Vein endothelial cell (primary cell): ENCODE data around the gene COA3. TPM values are rescaled to one million over a fixed set of nuclear protein-coding genes. Genes with fewer than 3 reads are reported as not detected.

Experiments
- small RNA-seq: library from RNA; depleted of rRNA; stranded (forward); fragments of <200 nt; gene quantifications from one replicate; pipeline ENCODE3, GENCODE V24; 2012
- total RNA-seq: library from RNA; depleted of rRNA; stranded (reverse); fragments of >200 nt; gene quantifications from 2 replicates; pipeline ENCODE4 v1.2.3, GENCODE V29; 2012

Gene COA3
- 43.2 and 46.4 TPM in 2 replicates for total RNA-seq

DNA sequence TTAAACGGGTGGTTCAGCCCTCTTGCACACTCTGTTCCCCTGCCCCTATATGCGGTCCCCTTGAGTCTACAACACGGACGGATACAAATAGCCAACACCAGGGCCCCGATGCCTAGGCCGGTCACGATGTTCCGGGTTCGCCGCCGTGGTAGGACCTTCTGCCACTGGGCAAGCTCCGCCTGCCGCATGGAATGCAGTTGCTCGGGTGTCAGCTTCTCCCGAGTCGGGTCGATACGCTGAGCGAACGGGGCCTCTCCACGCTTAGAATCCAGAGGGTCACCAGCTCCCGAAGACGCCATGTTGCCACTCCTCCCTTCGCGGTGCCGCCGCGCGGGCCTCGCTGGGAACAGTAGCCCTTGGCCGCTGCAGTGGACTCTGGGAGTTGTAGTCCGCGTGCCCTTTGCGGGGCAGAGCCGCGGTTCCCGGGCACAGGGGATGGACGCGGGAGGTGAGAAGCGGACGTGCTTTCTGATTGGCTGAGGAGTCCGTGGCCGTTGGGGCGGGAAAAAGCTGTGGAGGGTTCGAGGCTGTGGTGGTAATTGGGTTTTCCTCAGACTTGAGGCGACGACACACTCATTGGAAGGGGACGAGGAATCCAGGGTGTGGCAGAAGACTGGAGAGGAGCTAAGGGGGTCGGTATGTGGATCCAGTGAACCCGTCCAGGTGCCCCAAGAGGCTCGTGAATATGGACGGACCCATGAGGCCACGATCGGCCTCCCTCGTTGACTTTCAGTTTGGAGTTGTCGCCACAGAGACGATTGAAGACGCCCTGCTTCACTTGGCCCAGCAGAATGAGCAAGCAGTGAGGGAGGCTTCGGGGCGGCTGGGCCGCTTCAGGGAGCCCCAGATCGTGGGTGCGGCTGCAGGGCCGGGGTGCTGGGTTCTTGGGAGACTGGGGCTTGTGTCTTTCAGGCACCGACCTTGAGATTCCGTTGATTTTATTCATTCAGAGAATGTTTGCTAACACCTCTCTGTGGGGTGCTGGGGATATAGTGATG, at the start of gene COA3, which contains the start of gene CNTD1:
Gene COA3, minus strand, starts transcription at position 322 of the 998 bp plus-strand sequence. Its CDS starts 23 bp downstream, at position 299.
Gene CNTD1, plus strand, starts transcription at position 479 of the 998 bp plus-strand sequence. Its CDS starts 207 bp downstream, at position 686.

DNA sequence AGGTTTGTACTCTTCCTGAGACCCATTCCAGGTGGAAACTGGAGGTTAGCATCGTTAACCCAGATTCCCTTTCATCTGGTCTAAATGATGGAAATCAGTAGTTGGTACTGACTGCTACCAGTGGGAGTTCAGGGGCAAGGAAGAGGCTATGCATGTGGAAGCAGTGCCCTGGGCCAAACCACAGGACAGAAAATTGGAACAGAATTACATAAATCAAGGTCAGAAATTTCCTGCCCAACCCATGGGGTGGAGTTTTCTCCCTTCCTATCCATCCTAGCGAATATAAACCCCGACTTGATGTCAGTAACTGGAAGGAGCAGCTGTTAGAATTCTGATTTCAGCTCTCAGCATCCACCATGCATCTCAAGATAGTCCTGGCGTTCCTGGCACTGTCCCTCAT, 45.8 kb upstream of the COA3 start, which contains the start of gene AOC2:
Gene AOC2, plus strand, starts transcription at position 310 of the 400 bp plus-strand sequence. Its CDS starts 47 bp downstream, at position 357.

GRCh38 chr17:42832934-42833766, 34.6 kb upstream of the COA3 start, which contains the start of gene PSME3:
Gene PSME3, plus strand, starts transcription at chr17:42833397. Its CDS starts 235 bp downstream, at chr17:42833632.

GRCh38 chr17:42779936-42780850, 18.3 kb downstream of the COA3 start, which contains the start of gene WNK4:
Gene WNK4, plus strand, starts transcription at chr17:42780610. Its CDS starts 89 bp downstream, at chr17:42780699.

DNA sequence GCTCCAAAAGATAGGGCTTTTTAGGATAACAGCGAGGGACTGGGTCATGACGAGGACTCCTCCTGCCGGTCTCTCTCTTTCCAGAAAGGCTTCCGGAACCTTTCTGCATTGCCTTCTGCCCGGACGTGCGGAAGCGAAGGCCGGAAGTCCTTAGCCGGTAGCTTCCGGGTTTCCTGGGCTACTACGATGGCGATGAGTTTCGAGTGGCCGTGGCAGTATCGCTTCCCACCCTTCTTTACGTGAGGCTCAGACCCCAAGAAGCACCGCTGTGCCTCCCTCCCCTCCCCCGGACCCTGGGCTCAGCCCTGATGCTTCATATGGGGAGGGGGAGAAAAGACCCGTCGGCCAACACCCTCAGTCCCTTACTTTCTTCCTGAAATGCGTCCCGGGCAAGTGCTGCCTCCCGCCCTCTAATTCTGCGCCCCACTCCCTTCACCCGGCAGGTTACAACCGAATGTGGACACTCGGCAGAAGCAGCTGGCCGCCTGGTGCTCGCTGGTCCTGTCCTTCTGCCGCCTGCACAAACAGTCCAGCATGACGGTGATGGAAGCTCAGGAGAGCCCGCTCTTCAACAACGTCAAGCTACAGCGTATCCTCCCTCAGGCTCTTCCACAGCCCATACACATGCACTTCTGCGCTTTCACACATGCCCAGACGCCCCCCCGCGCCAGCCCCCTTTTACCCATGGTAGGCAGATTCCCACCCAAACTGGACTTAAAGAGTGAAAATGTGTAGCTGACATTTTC, 25.0 kb downstream of the COA3 start, which contains the start of gene VPS25:
Gene VPS25, plus strand, starts transcription at position 160 of the 746 bp plus-strand sequence. Its CDS starts 27 bp downstream, at position 187.

DNA sequence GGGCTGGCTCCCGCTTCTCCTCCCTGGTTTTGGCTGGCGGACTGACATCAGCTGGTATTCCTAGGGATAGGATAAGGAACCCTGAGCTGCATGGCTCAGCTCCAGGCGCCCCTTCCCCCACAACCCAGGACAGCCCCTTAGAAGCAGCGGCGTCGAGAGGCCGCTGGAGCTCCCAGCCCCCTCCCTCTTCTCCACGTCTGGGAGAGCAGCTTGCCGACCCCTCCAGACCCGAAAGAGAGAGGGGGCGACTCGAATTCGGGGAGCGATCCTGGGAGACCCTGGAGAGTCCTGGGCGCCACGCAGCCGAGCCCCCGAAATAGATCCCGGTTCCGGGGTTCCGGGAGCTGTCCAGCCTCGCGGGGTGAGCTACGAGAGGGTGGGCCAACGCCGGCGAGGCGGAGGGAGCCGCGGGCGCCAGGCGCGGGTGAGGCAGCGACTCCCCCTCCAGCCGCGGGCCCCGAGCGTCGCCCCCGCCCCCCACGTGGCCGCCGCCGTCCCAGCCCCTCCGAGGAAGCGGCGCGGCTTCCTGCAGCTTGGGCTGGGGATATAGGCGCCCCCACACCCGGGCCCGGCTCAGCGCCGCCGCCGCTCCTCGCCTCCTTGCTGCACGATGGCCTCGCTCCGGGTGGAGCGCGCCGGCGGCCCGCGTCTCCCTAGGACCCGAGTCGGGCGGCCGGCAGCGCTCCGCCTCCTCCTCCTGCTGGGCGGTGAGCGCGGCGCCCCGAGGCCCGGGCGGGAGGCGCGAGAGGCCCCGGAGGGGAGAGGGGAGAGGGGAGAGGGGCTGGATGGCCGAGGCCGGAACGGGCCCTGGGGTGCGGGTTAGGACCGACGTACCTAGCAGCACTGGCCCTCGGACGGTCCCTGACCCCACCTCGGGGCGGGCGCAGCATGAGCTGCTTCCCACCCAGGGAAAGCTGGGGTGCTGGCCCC, 37.6 kb downstream of the COA3 start, which contains the start of gene RAMP2:
Gene RAMP2, plus strand, starts transcription at position 576 of the 930 bp plus-strand sequence. Its CDS starts 35 bp downstream, at position 611.

Small RNA genes within 50 kb of the gene (small RNA-seq; reads per million reads assigned to genes)
- gene HMGN2P15 (not detected), gene MIR6781 (0.13 reads per million)

Other genes with a start within 250 kb of the COA3 start
- 0.10 and 0.65 TPM in 2 replicates for gene HSD17B1, start 245.8 kb downstream of the COA3 start, total RNA-seq
- gene COASY, start 236.6 kb downstream of the COA3 start, total RNA-seq: 19.6 and 23.8 TPM in 2 replicates
- gene MLX, start 231.6 kb downstream of the COA3 start, total RNA-seq: 37.2 and 37.4 TPM in 2 replicates
- gene PSMC3IP, start 221.0 kb downstream of the COA3 start, total RNA-seq: 4.6 and 7.1 TPM in 2 replicates
- 62.4 and 80.3 TPM in 2 replicates for gene RETREG3, start 189.3 kb downstream of the COA3 start, total RNA-seq
- 57.5 and 64.1 TPM in 2 replicates for gene TUBG1, start 189.0 kb downstream of the COA3 start, total RNA-seq
- gene TUBG2, start 139.4 kb downstream of the COA3 start, total RNA-seq: 6.1 and 9.5 TPM in 2 replicates
- 9.6 and 18.0 TPM in 2 replicates for gene PLEKHH3, start 121.7 kb downstream of the COA3 start, total RNA-seq
- gene CCR10, start 116.9 kb downstream of the COA3 start, total RNA-seq: 2.1 and 2.6 TPM in 2 replicates
- gene CNTNAP1, start 116.2 kb downstream of the COA3 start, total RNA-seq: 23.8 and 30.2 TPM in 2 replicates
- 18.0 and 19.2 TPM in 2 replicates for gene EZH1, start 53.7 kb downstream of the COA3 start, total RNA-seq
- gene RAMP2, start 37.5 kb downstream of the COA3 start, total RNA-seq: 7.6 and 19.6 TPM in 2 replicates
- 46.1 and 50.1 TPM in 2 replicates for gene VPS25, start 25.3 kb downstream of the COA3 start, total RNA-seq
- 1.3 and 2.6 TPM in 2 replicates for gene WNK4, start 18.1 kb downstream of the COA3 start, total RNA-seq
- under 0.01 TPM in 1 of 2 replicates, not detected in the other for gene CNTD1, start 157 bp upstream of the COA3 start, total RNA-seq
- 81.2 and 86.2 TPM in 2 replicates for gene BECN1, start 25.6 kb upstream of the COA3 start, total RNA-seq
- gene PSME3, start 34.7 kb upstream of the COA3 start, total RNA-seq: 109 and 148 TPM in 2 replicates
- gene AOC2, start 45.9 kb upstream of the COA3 start, total RNA-seq: 0.65 and 1.9 TPM in 2 replicates
- gene AOC3, start 52.5 kb upstream of the COA3 start, total RNA-seq: under 0.01 TPM in 2 replicates
- gene G6PC1, start 102.1 kb upstream of the COA3 start, total RNA-seq: not detected in 2 replicates
- gene AARSD1, start 165.8 kb upstream of the COA3 start, total RNA-seq: 12.9 and 17.6 TPM in 2 replicates
- gene PTGES3L, start 181.4 kb upstream of the COA3 start, total RNA-seq: 0.33 and 0.38 TPM in 2 replicates
- gene RUNDC1, start 181.9 kb upstream of the COA3 start, total RNA-seq: 10.2 and 11.8 TPM in 2 replicates
- 1,055 and 1,604 TPM in 2 replicates for gene RPL27, start 199.7 kb upstream of the COA3 start, total RNA-seq
- gene IFI35, start 208.1 kb upstream of the COA3 start, total RNA-seq: 7.8 and 10.5 TPM in 2 replicates
- 345 and 356 TPM in 2 replicates for gene VAT1, start 223.7 kb upstream of the COA3 start, total RNA-seq
- under 0.01 and 0.10 TPM in 2 replicates for gene RND2, start 226.5 kb upstream of the COA3 start, total RNA-seq